Ovary (tissue), 9 donors: ENCODE data around the gene ANAPC5. TPM values are rescaled to one million over a fixed set of nuclear protein-coding genes. Genes with fewer than 3 reads are reported as not detected.
"Not testable (repeated sequence)": the region's sequence is repeated elsewhere in the genome, so short reads cannot be mapped to it uniquely, and the experiment has no call there.

ENCODE experiments used
- DNase-seq, 5 donors: peaks; one replicate each; pipeline ENCODE4 v3.0.0-alpha.2; 2019 to 2020
- H3K27ac ChIP-seq, 2 donors: fragments of 200-600 bp; one replicate each; pipeline versions ENCODE4 v1.5.1 to v1.8.0; 2019 to 2022
- H3K27me3 ChIP-seq: fragments of 200-600 bp; one replicate; pipeline ENCODE4 v1.8.0; 2022
- H3K36me3 ChIP-seq: fragments of 200-600 bp; sonication (generic); one replicate; pipeline ENCODE4 v1.5.1; 2019
- H3K4me1 ChIP-seq: one replicate; pipeline ENCODE4 v1.8.1; 2013; ENCODE audit warnings: mild to moderate bottlenecking, moderate library complexity; ENCODE audit not compliant: insufficient read depth
- H3K4me3 ChIP-seq: fragments of 200-600 bp; sonication (generic); one replicate; pipeline ENCODE4 v1.5.1; 2017
- H3K9me3 ChIP-seq, 2 donors: fragments of 200-600 bp in 1 of 2; sonication (generic) in 1 of 2; one replicate each; pipeline versions ENCODE4 v1.5.1 to v1.8.1; 2013 to 2019; ENCODE audit warnings: mild to moderate bottlenecking in 1 of 2, moderate library complexity in 1 of 2
- EP300 ChIP-seq: sonication (generic); formaldehyde crosslinking; IDR thresholded peaks from one replicate; pipeline ENCODE4 v1.6.1; 2017; ENCODE audit warnings: antibody characterized with exemption
- POLR2A ChIP-seq: fragments of 450-650 bp; IDR thresholded peaks from one replicate; pipeline ENCODE4 v1.6.1; 2017; ENCODE audit warnings: antibody characterized with exemption, mild to moderate bottlenecking, moderate library complexity
- WGBS, 3 donors: extraction: QIAGEN DNeasy Blood & Tissue Kit in 1 of 3; methylation state at CpG; one replicate each; pipeline versions ENCODE4 v1.1.5 to v1.1.7; 2013 to 2017; 5-methylcytosine and 5-hydroxymethylcytosine counted together
- intact Hi-C, 4 donors: fragments of 100-400 bp; cut with DNase I; formaldehyde crosslinking; loops; one replicate each; pipeline versions ENCODE4 v1.11.0 to v1.15.1; 2022 to 2023
- polyA plus RNA-seq, 2 donors: library from polyadenylated mRNA; stranded (reverse); fragments of 200-250 nt in 1 of 2; fragments of 350-450 nt in 1 of 2; fragmentation: Illumina TruSeq in 1 of 2; extraction: RNeasy Lipid Tissue Mini Kit (QIAGEN cat#74804) in 1 of 2; gene quantifications; one replicate each; pipeline ENCODE4 v1.2.3, GENCODE V29; 2013 to 2014
- total RNA-seq, 7 donors: library from RNA; depleted of rRNA in 2 of 7; stranded (reverse); fragments of >200 nt in 2 of 7; fragmentation: NEBNext Ultra II Directional in 3 of 7; extraction: Animal tissue kit (Norgen Biotek cat#: 25700) in 3 of 7; gene quantifications; one replicate each; pipeline versions ENCODE4 v1.1.0 to v1.2.4, GENCODE V29; 2016 to 2023
- TF ChIP-seq, protein P1 (sequence below), 3 donors: fragments of 450-650 bp in 2 of 3; fragments of 200-600 bp in 1 of 3; IDR thresholded peaks; one replicate each; pipeline versions ENCODE4 v1.5.1 to v1.8.0; 2016 to 2022; ENCODE audit warnings: antibody characterized with exemption in 3 of 3, mild to moderate bottlenecking in 1 of 3
- donor health status: DM: no; HTN: no; CAD: no; lungs with moderate emphysema.
- donor health status: DM: no; HTN: no; CAD: no.
- donor health status: Bipolar disorder and iron deficiency.
- donor health status: DM: yes; HTN: yes; CAD: no.
- donor health status: DM: no; HTN: no; CAD: no.
- donor health status: DM: yes; HTN: yes; CAD: no.

The ANAPC5 gene
- total and polyA plus RNA-seq, 9 donors: 58.1 to 149 (median 78.9) TPM

GRCh38 chr12:121318121-121318520, 34.1 kb downstream of the ANAPC5 start:
- Histone ChIP-seq H3K36me3 (no peaks in the 10 kb centered on the region), H3K27me3 (no peaks in the 10 kb centered on the region), H3K9me3 (no peaks in the 10 kb centered on the region), H3K27ac (no peak overlapping the region), H3K4me1 (no peaks in the 10 kb centered on the region), H3K4me3 (no peak overlapping the region)
- no peak for DNase-seq
- no peak for TF ChIP-seq POLR2A
- TF ChIP-seq EP300: no peak
- TF ChIP-seq, protein P1, sequence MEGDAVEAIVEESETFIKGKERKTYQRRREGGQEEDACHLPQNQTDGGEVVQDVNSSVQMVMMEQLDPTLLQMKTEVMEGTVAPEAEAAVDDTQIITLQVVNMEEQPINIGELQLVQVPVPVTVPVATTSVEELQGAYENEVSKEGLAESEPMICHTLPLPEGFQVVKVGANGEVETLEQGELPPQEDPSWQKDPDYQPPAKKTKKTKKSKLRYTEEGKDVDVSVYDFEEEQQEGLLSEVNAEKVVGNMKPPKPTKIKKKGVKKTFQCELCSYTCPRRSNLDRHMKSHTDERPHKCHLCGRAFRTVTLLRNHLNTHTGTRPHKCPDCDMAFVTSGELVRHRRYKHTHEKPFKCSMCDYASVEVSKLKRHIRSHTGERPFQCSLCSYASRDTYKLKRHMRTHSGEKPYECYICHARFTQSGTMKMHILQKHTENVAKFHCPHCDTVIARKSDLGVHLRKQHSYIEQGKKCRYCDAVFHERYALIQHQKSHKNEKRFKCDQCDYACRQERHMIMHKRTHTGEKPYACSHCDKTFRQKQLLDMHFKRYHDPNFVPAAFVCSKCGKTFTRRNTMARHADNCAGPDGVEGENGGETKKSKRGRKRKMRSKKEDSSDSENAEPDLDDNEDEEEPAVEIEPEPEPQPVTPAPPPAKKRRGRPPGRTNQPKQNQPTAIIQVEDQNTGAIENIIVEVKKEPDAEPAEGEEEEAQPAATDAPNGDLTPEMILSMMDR (IDR thresholded peaks at IDR 0.05): no peak
- intact Hi-C loops: no loop called here
- WGBS, 3 donors: 86 to 89% (median 87%) methylated on average over 11 of the region's 11 CpGs

DNA sequence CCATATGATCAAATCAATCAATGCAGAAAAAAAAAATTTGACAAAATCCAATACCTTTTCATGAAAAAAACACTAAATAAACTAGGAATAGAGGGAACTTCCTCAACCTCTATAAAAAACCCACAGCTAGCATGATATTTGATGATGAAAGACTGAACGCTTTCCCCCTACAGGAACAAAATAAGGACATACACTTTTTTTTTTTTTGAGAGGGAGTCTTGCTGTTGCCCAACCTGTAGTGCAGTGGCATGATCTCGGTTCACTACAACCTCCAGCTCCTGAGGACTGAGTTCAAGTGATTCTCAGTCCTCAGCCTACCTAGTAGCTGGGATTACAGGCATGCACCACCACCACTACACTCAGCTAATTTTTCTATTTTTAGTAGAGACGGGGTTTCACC, 37.8 kb downstream of the ANAPC5 start:
- H3K4me3 ChIP-seq: no peak overlapping the region
- 90 to 95% (median 93%) methylated on average over 3 of the region's 3 CpGs for WGBS, 3 donors
- intact Hi-C loops: no loop called here
- H3K4me1 ChIP-seq: no peaks in the 10 kb centered on the region
- no peaks in the 10 kb centered on the region for H3K9me3 ChIP-seq
- H3K36me3 ChIP-seq: no peaks in the 10 kb centered on the region
- no peak for DNase-seq
- no peaks in the 10 kb centered on the region for H3K27me3 ChIP-seq
- H3K27ac ChIP-seq: no peak overlapping the region
- TF ChIP-seq POLR2A (no peak), EP300 (no peak)
- TF ChIP-seq, protein P1 (IDR thresholded peaks at IDR 0.05): no peak

DNA sequence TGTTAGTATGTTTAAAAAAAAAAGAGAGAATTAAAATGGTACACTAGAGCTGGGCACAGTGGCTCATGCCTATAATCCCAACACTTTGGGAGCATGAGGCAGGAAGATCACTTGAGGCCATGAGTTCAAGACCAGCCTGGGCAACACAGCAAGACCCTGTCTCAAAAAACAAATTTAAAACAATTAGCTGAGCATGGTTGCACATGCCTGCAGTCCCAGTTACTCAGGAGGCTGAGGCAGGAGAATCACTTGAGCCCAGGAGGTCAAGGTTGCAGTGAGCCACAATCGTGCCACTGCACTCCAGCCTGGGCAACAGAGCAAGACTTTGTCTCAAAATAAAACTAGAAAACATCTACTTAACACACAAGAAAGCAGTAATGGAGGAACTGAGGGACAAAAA, 42.0 kb downstream of the ANAPC5 start:
- DNase-seq, H3K27ac ChIP-seq, H3K27me3 ChIP-seq, intact Hi-C loops, H3K4me3 ChIP-seq, H3K9me3 ChIP-seq, H3K36me3 ChIP-seq, H3K4me1 ChIP-seq: not testable (repeated sequence)
- WGBS, 3 donors: 79 to 85% (median 81%) methylated on average over 1 of the region's 1 CpG

DNA sequence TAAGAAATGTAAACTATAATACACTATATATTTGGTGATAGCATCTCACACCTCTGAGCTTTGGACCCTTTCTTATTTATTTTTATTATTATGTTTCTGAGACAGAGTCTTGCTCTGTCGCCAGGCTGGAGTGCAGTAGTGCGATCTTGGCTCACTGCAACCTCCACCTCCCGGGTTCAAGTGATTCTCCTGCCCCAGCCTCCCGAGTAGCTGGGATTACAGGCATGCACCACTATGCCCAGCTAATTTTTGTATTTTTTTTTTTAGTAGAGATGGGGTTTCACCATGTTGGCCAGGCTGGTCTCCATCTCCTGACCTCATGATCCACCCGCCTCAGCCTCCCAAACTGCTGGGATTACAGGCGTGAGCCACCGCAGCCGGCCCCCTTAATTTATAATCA, 44.8 kb downstream of the ANAPC5 start:
- H3K36me3 ChIP-seq, H3K27ac ChIP-seq, H3K4me1 ChIP-seq, H3K9me3 ChIP-seq, H3K27me3 ChIP-seq, H3K4me3 ChIP-seq, intact Hi-C loops, DNase-seq: not testable (repeated sequence)
- WGBS, 3 donors: 94 to 95% (median 94%) methylated on average over 8 of the region's 8 CpGs

GRCh38 chr12:121304306-121304705, 47.9 kb downstream of the ANAPC5 start:
- TF ChIP-seq EP300: no peak
- no peak for TF ChIP-seq POLR2A
- TF ChIP-seq, protein P1 (IDR thresholded peaks at IDR 0.05): no peak
- intact Hi-C loops: no loop called here
- Histone ChIP-seq H3K27me3 (no peaks in the 10 kb centered on the region), H3K4me3 (no peak overlapping the region), H3K27ac (no peak overlapping the region), H3K36me3 (no peaks in the 10 kb centered on the region), H3K9me3 (no peaks in the 10 kb centered on the region), H3K4me1 (no peaks in the 10 kb centered on the region)
- no peak for DNase-seq
- WGBS, 3 donors: 59 to 81% (median 60%) methylated on average over 4 of the region's 4 CpGs

GRCh38 chr12:121301876-121302275, 50.3 kb downstream of the ANAPC5 start:
- no peak for DNase-seq
- Histone ChIP-seq H3K36me3 (no peaks in the 10 kb centered on the region), H3K27me3 (no peaks in the 10 kb centered on the region), H3K9me3 (no peaks in the 10 kb centered on the region), H3K4me3 (no peak overlapping the region), H3K4me1 (no peaks in the 10 kb centered on the region), H3K27ac (no peak overlapping the region)
- intact Hi-C loops: no loop called here
- 15 to 35% (median 21%) methylated on average over 4 of the region's 4 CpGs for WGBS, 3 donors
- TF ChIP-seq EP300 (no peak), POLR2A (no peak)
- TF ChIP-seq, protein P1 (IDR thresholded peaks at IDR 0.05): no peak
